SK-N-SH treated with all-trans-retinoic acid at 6 μM for 48 hours (cell line): Measurements from ENCODE around the gene CDC20.

Experiments
- RARB ChIP-seq: fragments of 250-450 bp; sonication (Bioruptor Pico); IDR thresholded peaks from 2 replicates; pipeline ENCODE4 v1.8.0; 2021; ENCODE audit warnings: mild to moderate bottlenecking, moderate library complexity
- ZFP3 ChIP-seq: fragments of 250-450 bp; sonication (Bioruptor Pico); IDR thresholded peaks from 2 replicates; pipeline ENCODE4 v1.5.0; 2020; ENCODE audit warnings: mild to moderate bottlenecking, moderate library complexity

- TF ChIP-seq ZFP3 (CRISPR knock-in tag) (no peak), RARB (CRISPR knock-in tag) (no peak)
Measured at GRCh38 chr1:43354471-43354870, 4.3 kb upstream of the CDC20 start.
